Liver (tissue), 9 donors: Measurements from ENCODE around the gene PSMA1. TPM values are rescaled to one million over a fixed set of nuclear protein-coding genes. Genes with fewer than 3 reads are reported as not detected.

Experiments used
- DNase-seq: peaks from one replicate; pipeline ENCODE4 v3.0.0-alpha.2; 2017; ENCODE audit warnings: low spot score
- H3K27ac ChIP-seq, 2 donors: one replicate each; pipeline ENCODE4 v1.7.0; 2013; ENCODE audit warnings: inconsistent platforms in 2 of 2, low read length in 2 of 2, control low read depth in 1 of 2, low read depth in 1 of 2, mild to moderate bottlenecking in 1 of 2
- H3K27me3 ChIP-seq, 4 donors: one replicate each; pipeline versions ENCODE4 v1.6.1 to v1.7.0; 2013; ENCODE audit warnings: low read length in 3 of 4, inconsistent platforms in 1 of 4, mild to moderate bottlenecking in 1 of 4, moderate library complexity in 1 of 4; ENCODE audit not compliant: control insufficient read depth in 4 of 4, insufficient read depth in 4 of 4
- H3K36me3 ChIP-seq, 4 donors: one replicate each; pipeline versions ENCODE4 v1.6.1 to v1.7.0; 2013; ENCODE audit warnings: low read length in 3 of 4, mild to moderate bottlenecking in 3 of 4, low read depth in 1 of 4, moderate library complexity in 1 of 4; ENCODE audit not compliant: control insufficient read depth in 4 of 4, insufficient read depth in 3 of 4
- H3K4me1 ChIP-seq, 4 donors: one replicate each; pipeline versions ENCODE4 v1.6.1 to v1.7.0; 2013; ENCODE audit warnings: low read length in 3 of 4, mild to moderate bottlenecking in 3 of 4, moderate library complexity in 1 of 4; ENCODE audit not compliant: control insufficient read depth in 4 of 4, insufficient read depth in 4 of 4
- H3K4me3 ChIP-seq, 3 donors: one replicate each; pipeline versions ENCODE4 v1.6.1 to v1.7.0; 2013; ENCODE audit warnings: low read length in 3 of 3, control low read depth in 1 of 3, low read depth in 1 of 3, mild to moderate bottlenecking in 1 of 3
- H3K9ac ChIP-seq, 2 donors: one replicate each; pipeline ENCODE4 v1.7.0; 2013; ENCODE audit warnings: low read length in 2 of 2, mild to moderate bottlenecking in 2 of 2, moderate library complexity in 2 of 2, control low read depth in 1 of 2, low read depth in 1 of 2
- H3K9me3 ChIP-seq, 4 donors: one replicate each; pipeline versions ENCODE4 v1.6.1 to v1.7.0; 2013; ENCODE audit warnings: low read length in 3 of 4; ENCODE audit not compliant: control insufficient read depth in 4 of 4
- EGR1 ChIP-seq, 2 donors: IDR thresholded peaks; 2 replicates each; pipeline ENCODE4 v1.6.1; 2016 to 2018; ENCODE audit warnings: antibody characterized with exemption in 2 of 2, low read depth in 2 of 2
- FOXA1 ChIP-seq: IDR thresholded peaks from 2 replicates; pipeline ENCODE4 v1.6.1; 2016; ENCODE audit warnings: antibody characterized with exemption
- FOXA2 ChIP-seq: IDR thresholded peaks from 2 replicates; pipeline ENCODE4 v1.6.1; 2016; ENCODE audit warnings: antibody characterized with exemption
- GABPA ChIP-seq, 2 donors: IDR thresholded peaks in 1 of 2; conservative IDR thresholded peaks in 1 of 2; 2 replicates each; pipeline ENCODE4 v1.6.1; 2016; ENCODE audit warnings: antibody characterized with exemption in 2 of 2, mild to moderate bottlenecking in 1 of 2, moderate library complexity in 1 of 2
- HNF4G ChIP-seq: IDR thresholded peaks from 2 replicates; pipeline ENCODE4 v1.6.1; 2016; ENCODE audit warnings: antibody characterized with exemption
- JUND ChIP-seq, 2 donors: IDR thresholded peaks; 2 replicates each; pipeline ENCODE4 v1.6.1; 2016; ENCODE audit warnings: antibody characterized with exemption in 2 of 2
- NR2F2 ChIP-seq: IDR thresholded peaks from 2 replicates; pipeline ENCODE4 v1.6.1; 2016; ENCODE audit warnings: antibody characterized with exemption
- RAD21 ChIP-seq, 2 donors: IDR thresholded peaks; 2 replicates each; pipeline ENCODE4 v1.6.1; 2016; ENCODE audit warnings: antibody characterized with exemption in 2 of 2, mild to moderate bottlenecking in 2 of 2
- RXRA ChIP-seq, 2 donors: IDR thresholded peaks; 2 replicates each; pipeline ENCODE4 v1.6.1; 2017 to 2018; ENCODE audit warnings: antibody characterized with exemption in 2 of 2, mild to moderate bottlenecking in 1 of 2
- SP1 ChIP-seq: IDR thresholded peaks from 2 replicates; pipeline ENCODE4 v1.6.1; 2018; ENCODE audit warnings: antibody characterized with exemption, mild to moderate bottlenecking
- TAF1 ChIP-seq: conservative IDR thresholded peaks from 2 replicates; pipeline ENCODE4 v1.6.1; 2016; ENCODE audit warnings: antibody characterized with exemption, mild to moderate bottlenecking
- ZBTB33 ChIP-seq: IDR thresholded peaks from 2 replicates; pipeline ENCODE4 v1.6.1; 2016; ENCODE audit warnings: antibody characterized with exemption
- whole genome bisulfite sequencing: extraction: QIAGEN DNeasy Blood & Tissue Kit; methylation state at CpG from one replicate; pipeline ENCODE4 v1.1.7; 2013; 5-methylcytosine and 5-hydroxymethylcytosine counted together
- polyA plus RNA-seq, 2 donors: library from polyadenylated mRNA; stranded (reverse) in 1 of 2; unstranded in 1 of 2; fragments of 200-250 nt in 1 of 2; fragments of >200 nt in 1 of 2; fragmentation: Nextera tagmentation in 1 of 2; extraction: Ambion mirVana in 1 of 2; gene quantifications; one replicate each; pipeline versions ENCODE4 v1.2.1 to v1.2.3, GENCODE V29; 2013 to 2015
- total RNA-seq, 2 donors: library from RNA; depleted of rRNA; stranded (reverse); fragments of >200 nt; gene quantifications; one replicate each; pipeline ENCODE4 v1.2.3, GENCODE V29; 2014
- TF ChIP-seq, protein P1 (sequence below): fragments of 150-350 bp; IDR thresholded peaks from 2 replicates; pipeline ENCODE4 v1.5.1; 2017; ENCODE audit warnings: improper control_type of control experiment, low read depth, low read length; ENCODE audit not compliant: missing input control
- TF ChIP-seq, protein P2 (sequence below): IDR thresholded peaks from 2 replicates; pipeline ENCODE4 v1.6.1; 2016; ENCODE audit warnings: antibody characterized with exemption, mild to moderate bottlenecking
- TF ChIP-seq, protein P3 (sequence below): IDR thresholded peaks from 2 replicates; pipeline ENCODE4 v1.6.1; 2016; ENCODE audit warnings: antibody characterized with exemption
- donor health status: healthy.
- donor health status: healthy.
- donor health status: healthy.
- donor health status: healthy.
- donor health status: healthy.

The PSMA1 gene
- total and polyA plus RNA-seq, 4 donors: 76.5 to 191 (median 84.7) TPM

DNA sequence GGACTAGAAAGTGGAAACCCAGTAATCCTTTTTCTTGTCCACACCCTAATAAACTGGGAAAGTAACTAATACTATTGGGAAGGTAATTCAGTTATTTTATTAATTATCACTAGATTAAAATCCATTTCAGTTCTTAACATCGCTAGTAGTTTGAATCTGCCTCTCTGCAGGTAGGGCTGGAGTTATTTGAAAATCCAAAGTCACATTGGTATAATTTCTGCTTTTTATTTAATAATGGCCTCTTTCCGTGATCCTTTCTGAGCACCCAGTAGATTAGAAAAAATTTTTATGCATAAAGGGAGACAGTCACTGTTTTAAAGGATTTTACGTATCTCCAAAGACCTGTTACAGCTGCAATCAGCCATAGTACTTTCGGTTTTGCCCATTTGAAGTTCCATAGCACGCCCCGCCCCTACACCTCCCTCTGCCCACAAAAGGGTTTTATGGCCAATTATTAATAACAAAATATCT, 20.0 kb downstream of the PSMA1 start:
- peak; percentile 62 for DNase-seq
- Histone ChIP-seq H3K4me1 (peaks cover 2 to 14% (median 7%) of the 10 kb centered on the region in 4 donors), H3K9ac (peak overlapping the region; percentile 40 to 99), H3K27ac (peak overlapping the region; percentile 87 to 92), H3K4me3 (peak overlapping the region; percentile 50 to 98 (median 93)), H3K36me3 (peaks cover 6 to 20% (median 19%) of the 10 kb centered on the region in 4 donors), H3K27me3 (no peaks in the 10 kb centered on the region), H3K9me3 (no peaks in the 10 kb centered on the region)
- WGBS: under 1% methylated on average over 6 of the region's 6 CpGs
- TF ChIP-seq TAF1: no peak
- no peak for TF ChIP-seq RXRA (IDR thresholded peaks at IDR 0.05)
- TF ChIP-seq, protein P1, sequence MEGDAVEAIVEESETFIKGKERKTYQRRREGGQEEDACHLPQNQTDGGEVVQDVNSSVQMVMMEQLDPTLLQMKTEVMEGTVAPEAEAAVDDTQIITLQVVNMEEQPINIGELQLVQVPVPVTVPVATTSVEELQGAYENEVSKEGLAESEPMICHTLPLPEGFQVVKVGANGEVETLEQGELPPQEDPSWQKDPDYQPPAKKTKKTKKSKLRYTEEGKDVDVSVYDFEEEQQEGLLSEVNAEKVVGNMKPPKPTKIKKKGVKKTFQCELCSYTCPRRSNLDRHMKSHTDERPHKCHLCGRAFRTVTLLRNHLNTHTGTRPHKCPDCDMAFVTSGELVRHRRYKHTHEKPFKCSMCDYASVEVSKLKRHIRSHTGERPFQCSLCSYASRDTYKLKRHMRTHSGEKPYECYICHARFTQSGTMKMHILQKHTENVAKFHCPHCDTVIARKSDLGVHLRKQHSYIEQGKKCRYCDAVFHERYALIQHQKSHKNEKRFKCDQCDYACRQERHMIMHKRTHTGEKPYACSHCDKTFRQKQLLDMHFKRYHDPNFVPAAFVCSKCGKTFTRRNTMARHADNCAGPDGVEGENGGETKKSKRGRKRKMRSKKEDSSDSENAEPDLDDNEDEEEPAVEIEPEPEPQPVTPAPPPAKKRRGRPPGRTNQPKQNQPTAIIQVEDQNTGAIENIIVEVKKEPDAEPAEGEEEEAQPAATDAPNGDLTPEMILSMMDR: no peak
- TF ChIP-seq, protein P2, sequence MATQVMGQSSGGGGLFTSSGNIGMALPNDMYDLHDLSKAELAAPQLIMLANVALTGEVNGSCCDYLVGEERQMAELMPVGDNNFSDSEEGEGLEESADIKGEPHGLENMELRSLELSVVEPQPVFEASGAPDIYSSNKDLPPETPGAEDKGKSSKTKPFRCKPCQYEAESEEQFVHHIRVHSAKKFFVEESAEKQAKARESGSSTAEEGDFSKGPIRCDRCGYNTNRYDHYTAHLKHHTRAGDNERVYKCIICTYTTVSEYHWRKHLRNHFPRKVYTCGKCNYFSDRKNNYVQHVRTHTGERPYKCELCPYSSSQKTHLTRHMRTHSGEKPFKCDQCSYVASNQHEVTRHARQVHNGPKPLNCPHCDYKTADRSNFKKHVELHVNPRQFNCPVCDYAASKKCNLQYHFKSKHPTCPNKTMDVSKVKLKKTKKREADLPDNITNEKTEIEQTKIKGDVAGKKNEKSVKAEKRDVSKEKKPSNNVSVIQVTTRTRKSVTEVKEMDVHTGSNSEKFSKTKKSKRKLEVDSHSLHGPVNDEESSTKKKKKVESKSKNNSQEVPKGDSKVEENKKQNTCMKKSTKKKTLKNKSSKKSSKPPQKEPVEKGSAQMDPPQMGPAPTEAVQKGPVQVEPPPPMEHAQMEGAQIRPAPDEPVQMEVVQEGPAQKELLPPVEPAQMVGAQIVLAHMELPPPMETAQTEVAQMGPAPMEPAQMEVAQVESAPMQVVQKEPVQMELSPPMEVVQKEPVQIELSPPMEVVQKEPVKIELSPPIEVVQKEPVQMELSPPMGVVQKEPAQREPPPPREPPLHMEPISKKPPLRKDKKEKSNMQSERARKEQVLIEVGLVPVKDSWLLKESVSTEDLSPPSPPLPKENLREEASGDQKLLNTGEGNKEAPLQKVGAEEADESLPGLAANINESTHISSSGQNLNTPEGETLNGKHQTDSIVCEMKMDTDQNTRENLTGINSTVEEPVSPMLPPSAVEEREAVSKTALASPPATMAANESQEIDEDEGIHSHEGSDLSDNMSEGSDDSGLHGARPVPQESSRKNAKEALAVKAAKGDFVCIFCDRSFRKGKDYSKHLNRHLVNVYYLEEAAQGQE: no peak
- no peak for TF ChIP-seq GABPA (IDR thresholded peaks at IDR 0.05 in 1 of 2, conservative IDR thresholded peaks at IDR 0.05 in 1 of 2)
- no peak for TF ChIP-seq JUND (IDR thresholded peaks at IDR 0.05)
- no peak for TF ChIP-seq EGR1 (IDR thresholded peaks at IDR 0.05; ENCODE audit: low read depth in 2 of 2)
- no peak for TF ChIP-seq RAD21 (IDR thresholded peaks at IDR 0.05)
- no peak for TF ChIP-seq HNF4G
- TF ChIP-seq NR2F2: no peak
- TF ChIP-seq FOXA2: no peak

DNA sequence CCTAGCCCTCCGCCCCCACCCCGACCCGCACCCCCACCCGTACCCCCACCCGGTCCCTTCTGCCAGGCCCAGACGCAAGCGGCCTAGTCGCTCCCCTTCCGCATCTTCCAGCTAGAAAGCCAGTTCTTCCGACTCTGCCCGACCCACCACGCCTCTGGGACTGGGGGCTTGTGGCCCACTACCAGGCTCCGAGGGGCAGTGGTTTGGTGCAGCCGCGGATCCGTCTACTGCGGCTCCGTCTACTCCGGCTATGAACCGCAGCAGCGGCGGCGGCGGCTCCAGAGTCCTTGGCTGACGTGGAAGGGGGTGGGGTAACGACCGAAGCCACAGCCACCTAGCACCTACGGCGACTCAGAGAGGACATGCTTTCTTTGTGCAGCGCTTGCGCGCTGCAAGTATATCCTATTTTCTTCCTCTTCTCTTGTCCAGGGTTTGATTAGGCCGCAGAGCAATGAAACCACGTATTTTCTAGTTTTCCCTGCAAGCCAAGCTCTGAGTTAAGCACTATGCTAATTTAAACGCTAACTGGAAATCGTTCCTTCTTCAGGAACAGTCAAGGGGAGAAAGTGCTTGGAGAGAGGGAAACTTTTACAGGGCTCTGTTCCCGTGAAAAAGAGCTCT, 20.5 kb downstream of the PSMA1 start, which contains the start of gene COPB1:
TSS of gene COPB1 (minus strand) at position 252 of the 621 bp plus-strand sequence. CDS start 883 bp downstream, outside the sequence.
- Histone ChIP-seq H3K9ac (peak within 1 kb of the TSS; percentile 83 to 99), H3K27ac (peak within 1 kb of the TSS; percentile 87 to 92), H3K4me3 (peak within 1 kb of the TSS; percentile 86 to 98 (median 93)), H3K9me3 (no peaks in the 10 kb centered on the region), H3K4me1 (peaks cover 2 to 14% (median 7%) of the 10 kb centered on the region in 4 donors), H3K27me3 (no peaks in the 10 kb centered on the region), H3K36me3 (peaks cover 3 to 21% (median 15%) of the 10 kb centered on the region in 4 donors)
- peak; percentile 92 for DNase-seq
- under 1% methylated on average over 37 of the region's 37 CpGs for WGBS
- TF ChIP-seq HNF4G (peak; percentile 59), TAF1 (peak; percentile 84), RXRA (IDR thresholded peaks at IDR 0.05) (peak; percentile 83 to 90), ZBTB33 (peak; percentile 95), FOXA2 (no peak), FOXA1 (peak; percentile 20), SP1 (peak; percentile 67), EGR1 (IDR thresholded peaks at IDR 0.05; ENCODE audit: low read depth in 2 of 2) (peak in 1 of 2 donors; percentile 18), RAD21 (IDR thresholded peaks at IDR 0.05) (peak; percentile 36 to 45), GABPA (IDR thresholded peaks at IDR 0.05 in 1 of 2, conservative IDR thresholded peaks at IDR 0.05 in 1 of 2) (peak in 1 of 2 donors; percentile 68)
- TF ChIP-seq, protein P2: peak; percentile 50
- TF ChIP-seq, protein P3, sequence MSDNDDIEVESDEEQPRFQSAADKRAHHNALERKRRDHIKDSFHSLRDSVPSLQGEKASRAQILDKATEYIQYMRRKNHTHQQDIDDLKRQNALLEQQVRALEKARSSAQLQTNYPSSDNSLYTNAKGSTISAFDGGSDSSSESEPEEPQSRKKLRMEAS: peak; percentile 65
- TF ChIP-seq, protein P1: no peak
